NCI-H82 treated with DMSO at 0.1 percent for 48 hours (cell line): ENCODE results near the gene BCL2.
A peak's percentile ranks its signal among the peaks of the same experiment; 100 is the strongest.

Source experiments
- DNase-seq: peaks from one replicate; lab custom pipeline; 2025; ENCODE audit not compliant: unreplicated experiment; lab: John Stamatoyannopoulos, UW

The BCL2 gene

DNA sequence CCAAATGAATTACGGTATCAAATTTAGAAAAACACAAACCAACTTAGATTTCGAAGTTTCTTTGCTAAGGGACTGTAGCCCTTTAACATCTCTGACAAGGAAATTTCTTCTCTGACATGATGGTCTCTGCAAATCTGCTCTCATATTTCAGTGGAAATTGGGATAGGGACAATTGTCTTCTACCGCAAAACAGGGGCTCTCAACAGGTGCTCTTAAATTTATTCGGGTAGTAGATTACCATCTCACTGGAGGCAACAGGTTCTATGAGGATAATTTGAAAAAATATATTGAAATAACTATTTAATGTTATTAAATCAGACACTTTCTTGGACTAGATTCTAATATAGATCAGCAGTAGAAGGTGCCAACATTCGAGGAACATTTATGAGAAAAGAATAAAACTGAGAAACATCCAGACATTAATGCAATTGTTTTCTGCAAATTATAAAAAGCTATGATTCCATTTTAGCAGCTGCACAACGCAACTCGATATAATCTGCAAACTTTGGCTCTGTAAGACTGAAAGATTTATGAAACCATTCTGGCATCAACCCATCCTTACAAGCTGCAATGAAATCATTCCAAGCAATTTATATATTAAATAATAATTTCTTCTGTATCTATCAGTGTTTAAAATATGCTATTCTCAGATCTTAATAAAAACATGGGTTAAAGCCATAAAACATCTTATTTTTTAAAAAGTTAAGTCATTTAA, 10.0 kb upstream of the BCL2 start:
- DNase-seq, result no peak

DNA sequence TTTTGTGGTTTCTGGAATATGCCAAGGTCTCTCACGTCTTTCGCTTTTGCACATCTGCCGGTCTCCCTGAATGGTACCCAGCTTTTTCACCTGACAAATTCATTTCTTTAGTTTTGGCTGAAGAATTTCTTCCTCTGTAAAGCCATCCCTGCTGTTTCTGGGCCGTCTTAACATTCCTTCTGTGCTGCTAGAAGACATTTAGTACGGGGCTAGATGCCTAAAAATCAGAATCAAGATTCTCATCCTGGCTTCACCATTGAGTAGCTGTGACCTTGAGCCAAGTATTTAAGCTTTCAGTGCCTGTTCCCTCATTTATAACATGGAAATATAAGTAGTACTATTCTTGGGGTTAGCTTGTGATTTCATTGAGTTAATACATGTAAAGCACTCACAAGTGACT, 6.4 kb upstream of the BCL2 start:
- DNase-seq, result no peak

DNA sequence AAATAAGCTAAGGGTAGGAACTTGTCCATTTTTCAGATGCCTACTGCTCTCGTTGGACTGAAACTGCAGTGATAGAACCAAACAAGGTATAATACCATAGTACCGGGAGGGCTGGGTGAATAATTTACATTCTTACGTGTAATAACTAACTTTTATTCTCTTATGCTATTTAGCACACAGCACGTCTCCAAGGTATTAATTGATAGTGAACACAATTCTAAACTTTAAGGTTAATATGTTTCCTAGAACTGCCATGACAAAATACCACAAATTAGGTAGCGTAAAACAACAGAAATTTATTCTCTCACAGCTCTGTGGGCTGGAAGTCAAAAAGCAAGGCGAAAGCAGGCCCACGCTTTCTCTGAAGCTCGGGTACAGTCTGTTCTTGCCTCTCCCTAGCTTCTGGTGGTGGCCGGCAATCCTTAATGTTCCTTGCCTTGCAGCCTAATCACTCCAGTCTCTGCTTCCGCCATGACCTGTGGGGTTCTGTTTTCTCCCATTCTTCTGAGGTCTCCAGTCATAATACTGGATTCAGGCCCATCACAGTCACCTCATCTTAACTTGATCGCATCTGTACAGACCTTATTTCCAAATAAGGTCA, 5.6 kb upstream of the BCL2 start:
- DNase-seq, result no peak

DNA sequence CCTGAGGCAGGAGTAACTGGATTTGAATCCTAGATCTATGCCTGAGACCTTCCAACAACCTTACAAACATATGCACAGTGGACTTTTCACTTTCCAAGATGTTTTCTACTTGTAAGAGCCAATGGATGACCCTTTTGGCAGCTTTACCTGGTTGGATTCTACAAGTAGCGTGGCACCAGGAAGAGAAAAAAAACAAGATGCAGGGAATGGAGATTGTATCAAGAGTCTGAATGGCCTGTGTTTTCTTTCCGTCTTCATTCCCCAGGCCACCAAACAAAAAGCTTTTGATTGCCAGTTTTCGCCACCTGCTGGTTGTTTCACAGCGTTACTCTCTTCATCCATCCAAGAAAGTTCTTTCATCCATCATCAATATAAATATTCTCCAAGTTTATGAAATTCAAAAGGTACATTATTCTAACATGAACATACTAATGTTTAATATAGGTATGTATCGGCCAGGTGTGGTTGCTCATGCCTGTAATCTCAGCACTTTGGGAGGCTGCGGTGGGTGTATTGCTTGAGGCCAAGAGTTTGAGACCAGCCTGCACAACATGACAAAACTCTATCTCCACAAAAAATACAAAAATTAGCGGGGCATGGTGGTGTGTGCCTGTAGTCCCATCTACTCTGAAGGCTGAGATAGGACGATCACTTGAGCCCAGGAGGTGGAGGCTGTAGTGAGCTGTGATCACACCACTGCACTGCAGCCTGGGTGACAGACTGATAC, 3.5 kb upstream of the BCL2 start:
- DNase-seq, result peak; percentile 43

DNA sequence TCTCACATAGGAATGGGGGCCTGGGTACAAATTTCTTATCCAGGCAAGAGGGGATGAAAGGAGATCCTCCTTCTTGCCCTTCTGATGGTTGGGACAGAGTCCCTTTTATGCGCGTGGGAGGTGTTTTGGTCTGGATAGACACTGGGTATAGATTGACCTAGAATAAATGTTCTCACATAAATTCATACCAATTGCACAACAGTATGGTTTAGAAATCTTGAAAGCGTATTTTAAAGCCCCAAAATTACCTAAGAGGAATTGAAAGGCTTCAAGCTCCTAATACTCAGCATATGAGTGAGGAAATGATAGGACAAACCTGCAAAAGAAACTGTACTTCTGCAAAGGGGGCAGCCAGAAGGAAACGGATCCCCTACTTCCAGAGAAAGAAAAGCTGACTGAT, 2.6 kb upstream of the BCL2 start:
- no peak for DNase-seq

DNA sequence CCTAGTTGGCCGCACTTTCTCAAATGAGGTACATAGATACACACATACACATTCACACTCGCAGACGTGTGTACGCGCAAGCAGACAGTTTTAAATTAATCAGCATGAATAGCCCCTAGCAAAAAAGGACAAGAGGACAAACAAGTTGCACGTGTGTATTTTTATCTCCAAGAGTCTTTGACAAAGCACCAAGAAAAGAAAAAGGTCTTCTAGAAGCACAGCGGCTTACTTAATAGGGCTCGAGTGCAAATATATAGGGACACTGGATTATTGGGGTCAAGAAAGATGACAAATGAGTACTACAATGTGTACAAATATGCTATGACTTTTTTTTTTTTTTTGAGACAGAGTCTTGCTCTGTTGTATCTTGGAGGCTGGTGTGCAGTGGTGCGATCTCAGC, 1.7 kb upstream of the BCL2 start:
- DNase-seq, result no peak

DNA sequence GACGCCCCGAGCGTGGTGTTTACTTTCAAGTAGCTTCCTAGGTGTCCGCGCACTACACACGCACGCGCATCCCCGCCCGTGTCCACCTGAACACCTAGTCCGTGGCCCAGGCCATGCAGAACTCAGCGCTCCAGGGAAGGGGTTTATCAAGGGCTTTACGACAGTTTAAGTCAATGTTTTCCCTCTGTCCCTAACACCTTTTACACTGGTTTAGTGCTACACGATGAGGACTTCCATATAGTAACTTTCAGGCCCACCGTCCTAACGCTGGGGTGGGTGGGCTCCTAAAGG, 1.4 kb upstream of the BCL2 start:
- no peak for DNase-seq

DNA sequence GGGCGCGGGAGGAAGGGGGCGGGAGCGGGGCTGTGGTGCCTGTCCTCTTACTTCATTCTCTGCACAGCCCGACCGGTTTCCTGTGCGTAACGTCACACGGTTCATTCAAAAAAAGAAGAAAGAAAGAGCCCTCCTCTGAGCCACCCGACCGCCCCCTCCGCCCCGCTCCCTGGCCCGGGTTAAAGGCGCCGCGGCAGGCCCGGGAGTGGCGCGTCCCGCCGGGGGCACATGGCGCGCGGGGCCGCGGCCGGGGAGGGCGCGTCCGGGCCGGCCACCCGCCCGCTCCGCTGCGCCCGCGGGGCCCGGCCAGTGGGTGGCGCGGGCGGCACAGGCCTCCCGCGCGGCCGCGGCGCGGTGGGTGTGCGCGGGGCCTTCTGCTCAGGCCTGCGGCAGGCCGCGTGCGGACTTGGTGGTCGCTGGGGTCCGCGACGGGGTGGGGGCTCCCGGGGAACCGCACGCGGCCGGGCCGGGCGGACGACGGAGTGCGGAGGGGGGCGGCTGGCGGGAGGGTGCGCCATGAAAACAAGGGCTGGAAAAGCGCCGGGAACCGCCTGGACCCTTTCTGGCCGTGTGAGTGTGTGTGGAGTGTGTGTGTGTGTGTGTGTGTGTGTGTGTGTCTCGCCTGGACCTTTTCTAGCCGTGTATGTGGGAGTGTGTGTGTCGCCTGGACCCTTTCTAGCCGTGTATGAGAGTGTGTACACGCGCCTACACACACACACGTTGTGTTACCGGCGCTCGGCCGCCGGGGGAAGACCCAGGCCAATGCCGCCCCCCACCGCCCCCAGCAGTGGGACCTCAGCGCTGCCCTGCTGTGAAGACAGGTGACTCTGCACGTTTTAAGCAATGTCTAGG, 780 bp upstream of the BCL2 start:
- DNase-seq, result peak; percentile 13

DNA sequence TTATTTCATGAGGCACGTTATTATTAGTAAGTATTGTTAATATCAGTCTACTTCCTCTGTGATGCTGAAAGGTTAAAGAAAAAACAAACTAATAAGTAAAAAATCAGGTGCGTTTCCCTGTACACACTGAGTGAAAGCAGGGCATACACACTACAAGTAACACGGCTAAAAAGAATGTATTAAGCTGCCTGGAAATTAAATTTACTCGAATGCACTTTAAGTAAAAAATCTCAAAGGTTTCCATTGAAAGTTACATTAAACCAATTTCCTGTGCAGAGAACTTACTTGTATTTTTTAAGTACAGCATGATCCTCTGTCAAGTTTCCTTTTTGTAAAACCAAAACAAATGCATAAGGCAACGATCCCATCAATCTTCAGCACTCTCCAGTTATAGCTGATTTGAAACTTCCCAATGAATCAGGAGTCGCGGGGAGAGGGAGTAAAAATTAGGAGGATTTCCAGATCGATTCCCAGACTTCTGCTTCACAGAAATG, 633 bp downstream of the BCL2 start:
- DNase-seq, result no peak

DNA sequence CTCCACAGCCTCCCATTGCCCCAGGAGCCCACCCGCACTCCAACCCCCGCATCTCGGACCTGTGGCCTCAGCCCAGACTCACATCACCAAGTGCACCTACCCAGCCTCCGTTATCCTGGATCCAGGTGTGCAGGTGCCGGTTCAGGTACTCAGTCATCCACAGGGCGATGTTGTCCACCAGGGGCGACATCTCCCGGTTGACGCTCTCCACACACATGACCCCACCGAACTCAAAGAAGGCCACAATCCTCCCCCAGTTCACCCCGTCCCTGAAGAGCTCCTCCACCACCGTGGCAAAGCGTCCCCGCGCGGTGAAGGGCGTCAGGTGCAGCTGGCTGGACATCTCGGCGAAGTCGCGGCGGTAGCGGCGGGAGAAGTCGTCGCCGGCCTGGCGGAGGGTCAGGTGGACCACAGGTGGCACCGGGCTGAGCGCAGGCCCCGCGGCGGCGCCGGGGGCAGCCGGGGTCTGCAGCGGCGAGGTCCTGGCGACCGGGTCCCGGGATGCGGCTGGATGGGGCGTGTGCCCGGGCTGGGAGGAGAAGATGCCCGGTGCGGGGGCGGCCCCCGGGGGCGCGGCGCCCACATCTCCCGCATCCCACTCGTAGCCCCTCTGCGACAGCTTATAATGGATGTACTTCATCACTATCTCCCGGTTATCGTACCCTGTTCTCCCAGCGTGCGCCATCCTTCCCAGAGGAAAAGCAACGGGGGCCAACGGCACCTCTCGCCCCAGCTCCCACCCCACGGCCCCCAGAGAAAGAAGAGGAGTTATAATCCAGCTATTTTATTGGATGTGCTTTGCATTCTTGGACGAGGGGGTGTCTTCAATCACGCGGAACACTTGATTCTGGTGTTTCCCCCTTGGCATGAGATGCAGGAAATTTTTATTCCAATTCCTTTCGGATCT, 1.3 kb downstream of the BCL2 start:
- no peak for DNase-seq

DNA sequence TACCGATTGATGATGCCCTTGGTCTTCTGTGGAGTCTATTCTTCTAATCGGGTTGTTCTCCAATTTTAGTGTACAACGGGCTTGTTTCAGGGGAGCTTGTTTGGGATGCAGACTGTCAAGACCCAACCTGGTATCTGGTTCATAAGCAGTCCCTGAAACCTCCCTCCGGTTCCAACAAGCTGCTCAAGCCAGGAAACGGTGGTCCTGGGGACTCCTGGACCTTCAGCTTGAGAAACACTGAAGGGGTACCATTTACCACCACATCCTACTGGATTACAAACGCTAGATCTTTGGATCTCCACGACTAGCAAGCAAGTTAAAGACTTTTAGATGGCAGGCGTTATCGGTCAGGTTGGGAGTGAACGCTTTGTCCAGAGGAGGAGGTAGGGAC, 2.0 kb downstream of the BCL2 start:
- no peak for DNase-seq

DNA sequence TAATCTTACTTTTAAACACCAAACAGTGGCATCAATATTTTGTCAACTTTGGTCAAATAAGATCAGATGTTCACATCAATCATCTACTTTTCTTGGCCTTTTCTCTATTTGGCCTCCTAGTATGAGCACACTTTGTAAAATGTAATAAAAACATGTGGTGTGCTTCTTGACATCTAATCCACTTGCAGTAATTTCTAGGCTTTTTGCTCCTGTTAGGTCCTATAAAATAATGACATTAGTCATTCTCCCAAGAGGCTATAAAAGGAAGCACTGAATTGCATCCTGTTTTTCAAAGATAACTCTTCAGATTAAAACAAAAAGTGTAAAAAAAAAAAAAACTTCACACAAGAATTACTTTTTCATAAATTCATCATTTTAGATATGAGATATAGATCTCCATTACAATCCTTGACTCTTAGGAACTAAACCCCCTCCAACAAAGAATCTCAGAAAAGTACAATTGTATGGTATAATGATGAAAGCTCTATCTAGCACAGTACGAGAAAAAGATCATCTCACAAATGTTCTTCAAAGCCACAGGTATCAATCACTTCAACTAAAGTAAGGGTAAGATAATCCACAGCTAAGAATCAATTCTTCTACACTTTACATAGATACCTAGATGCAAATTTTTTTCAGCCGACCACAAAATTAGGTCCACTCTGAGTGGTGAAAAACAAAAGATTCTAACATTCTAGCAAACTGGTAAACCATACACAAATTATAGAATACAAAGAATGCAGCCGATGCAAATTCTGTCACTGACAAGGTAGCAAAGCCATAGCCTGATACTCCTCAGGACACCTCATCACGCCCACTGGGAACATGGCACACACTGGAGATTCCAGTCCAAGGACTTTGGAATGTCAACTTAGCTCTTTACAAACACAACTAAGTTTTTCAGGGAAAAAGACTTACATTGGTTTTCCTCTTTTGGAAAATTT, 2.7 kb downstream of the BCL2 start:
- DNase-seq, result no peak

DNA sequence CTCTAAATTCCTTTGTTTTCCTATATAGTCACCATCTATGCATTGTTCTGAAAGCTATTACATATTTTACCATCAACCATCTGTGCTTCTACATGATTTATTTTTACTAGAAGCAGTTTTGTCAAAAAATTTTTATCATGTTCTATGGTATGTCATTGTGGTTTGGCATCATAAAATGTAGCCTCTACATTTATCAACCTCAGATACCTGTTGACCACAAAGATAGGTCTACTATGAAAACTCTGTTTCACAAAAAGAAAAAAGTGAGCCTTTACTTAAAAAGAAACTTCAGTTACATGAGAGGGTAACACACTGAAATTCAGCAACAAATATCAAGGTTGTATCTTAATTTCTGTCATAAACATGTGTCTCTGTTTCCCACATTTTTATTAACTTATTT, 3.7 kb downstream of the BCL2 start:
- DNase-seq, result no peak

DNA sequence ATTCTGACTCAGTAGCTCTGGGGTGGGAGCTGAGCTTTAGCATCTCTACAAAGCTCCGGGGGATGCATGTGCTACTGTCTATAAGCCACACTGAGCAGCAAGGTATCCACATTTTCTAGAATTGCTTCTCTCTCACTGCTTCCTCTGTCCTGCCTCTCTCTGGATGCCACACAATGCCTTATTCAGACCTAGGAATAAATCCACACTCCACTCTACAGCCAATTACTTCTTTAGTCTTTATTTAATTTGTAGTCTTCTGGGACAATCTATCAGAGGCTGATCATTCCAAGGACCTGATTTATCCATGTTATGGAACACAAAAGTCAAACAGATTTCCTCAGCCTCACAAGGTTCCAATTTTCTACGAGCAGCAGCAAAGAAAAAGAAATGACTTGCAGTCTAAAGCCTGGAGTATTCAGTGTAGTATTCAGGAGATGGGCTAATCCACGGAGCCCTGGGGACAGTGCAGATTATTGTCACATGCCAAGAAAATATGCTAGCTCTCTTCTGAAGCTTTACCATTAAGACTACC, 4.4 kb downstream of the BCL2 start:
- DNase-seq, result no peak

DNA sequence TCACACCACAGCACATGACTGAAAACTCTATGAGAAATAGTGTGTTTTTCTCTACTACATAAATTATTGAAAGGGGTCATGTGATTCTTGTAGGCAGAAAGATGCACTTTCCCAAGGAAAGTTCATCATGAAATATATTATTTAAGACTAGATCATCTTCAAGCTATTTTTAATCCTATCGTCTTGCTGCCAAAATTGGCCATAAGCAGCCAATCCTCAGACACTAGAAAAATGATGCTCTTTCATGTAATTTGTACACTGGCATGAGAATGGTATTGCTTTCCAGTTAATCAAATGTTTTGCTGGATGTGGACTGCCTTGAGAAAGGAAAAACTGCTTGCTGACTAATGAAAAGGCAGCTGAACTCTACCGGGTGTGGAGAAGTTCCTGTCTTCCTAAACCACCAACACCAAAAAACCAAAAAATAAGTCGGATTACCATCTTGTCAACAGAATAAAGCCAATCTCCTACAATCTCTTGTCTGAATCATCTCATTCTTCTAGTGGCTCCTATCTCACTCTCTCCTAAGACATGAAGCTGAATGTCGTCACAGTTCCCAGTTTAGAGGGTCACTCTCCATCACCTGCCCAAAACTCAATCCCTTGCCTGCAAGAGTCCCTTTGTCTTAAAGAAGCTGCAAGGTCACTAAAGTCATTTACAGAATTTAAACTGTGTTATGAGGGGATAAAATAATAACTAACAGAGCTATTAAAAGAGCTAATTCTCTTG, 5.3 kb downstream of the BCL2 start:
- no peak for DNase-seq

DNA sequence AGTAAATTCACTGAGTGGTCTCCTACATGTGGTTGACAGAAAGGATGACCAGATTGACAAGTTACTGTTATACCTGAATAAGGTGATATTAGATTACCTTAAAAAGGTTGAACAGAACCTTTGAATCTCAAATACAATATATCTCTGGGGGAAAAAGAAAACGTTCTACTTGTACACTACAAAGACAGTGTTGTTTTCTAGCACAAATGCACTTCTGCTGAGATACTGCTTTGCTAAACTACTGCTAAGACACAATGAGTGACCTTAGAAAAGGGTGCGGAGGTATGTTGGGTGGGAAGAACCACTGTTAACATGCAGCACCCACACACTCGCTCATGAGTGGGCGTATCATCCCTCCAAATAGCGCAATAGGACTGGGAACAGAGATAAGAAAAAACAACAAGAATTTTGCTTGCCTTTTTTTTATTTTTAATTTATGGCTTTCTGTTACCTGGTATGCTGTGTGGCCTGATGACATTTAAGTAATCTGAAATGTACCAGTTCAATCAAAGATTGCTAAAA, 6.1 kb downstream of the BCL2 start:
- DNase-seq, result no peak

DNA sequence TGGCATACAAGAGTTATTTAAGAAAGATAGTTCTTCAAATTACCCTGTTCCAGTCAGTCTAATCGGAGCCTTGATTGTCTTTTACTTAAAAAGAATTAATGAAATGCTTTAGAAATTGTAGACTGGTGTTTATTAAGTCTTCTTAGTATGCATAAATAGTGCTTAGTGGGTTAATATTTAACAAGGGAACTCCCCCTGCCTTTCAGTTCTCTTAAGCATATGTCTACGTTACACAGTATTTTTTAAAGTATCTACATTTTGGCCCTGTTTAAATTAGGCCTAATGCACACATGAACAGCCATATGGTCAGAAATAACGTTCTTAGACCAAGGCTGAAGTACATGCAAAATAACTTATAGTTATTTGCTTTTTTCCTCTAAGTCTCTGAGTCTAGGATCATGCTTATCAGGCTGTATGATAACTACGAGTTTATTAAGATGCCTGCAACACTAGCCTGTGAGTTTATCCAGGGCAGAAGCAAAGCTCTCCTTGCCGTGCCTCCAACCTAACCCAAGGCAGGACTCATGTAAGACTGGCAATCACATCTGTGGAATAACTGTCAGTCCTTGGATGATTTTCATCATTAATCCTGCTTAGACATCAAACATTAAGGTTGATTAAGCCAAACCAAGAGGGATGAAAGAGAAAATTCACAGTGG, 6.7 kb downstream of the BCL2 start:
- no peak for DNase-seq

DNA sequence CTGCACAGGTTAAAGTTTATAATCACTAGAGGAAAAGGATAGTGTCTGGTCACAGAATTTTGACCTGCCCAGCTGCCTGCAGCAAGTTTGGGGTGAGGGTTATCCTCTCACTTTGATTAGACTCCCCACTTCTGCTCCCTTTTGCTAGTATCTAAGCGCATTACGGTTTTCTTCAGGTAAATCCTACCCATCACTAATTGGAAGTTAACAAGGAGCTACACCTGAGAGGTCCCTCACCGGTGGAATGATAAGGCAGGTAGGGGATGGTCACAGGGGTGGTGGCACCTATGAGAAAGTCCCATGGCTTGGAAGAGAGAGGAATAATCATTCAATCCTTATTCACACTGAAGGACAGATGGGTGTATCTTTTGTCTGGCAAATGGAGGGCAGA, 7.6 kb downstream of the BCL2 start:
- no peak for DNase-seq
